ENCODE data around the gene SLC16A7.

SLC16A7 gene

DNA sequence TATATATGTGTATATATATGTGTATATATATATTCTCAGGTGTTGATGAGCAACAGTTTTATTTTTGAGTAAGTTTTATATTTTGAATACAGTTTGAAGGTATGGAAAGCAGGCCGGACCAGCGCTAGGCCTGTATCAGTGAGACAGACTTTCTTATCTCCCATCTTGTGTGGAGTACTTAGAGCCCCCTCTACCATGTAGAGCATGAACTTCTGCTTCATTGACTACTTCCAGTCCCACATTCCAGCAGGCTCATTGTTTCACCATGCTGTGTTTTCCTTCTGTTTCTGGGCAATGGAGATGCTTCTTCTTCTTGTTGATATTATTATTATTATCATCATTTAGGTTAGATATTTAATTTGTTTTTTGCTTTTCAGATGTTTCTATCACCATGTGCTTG lies 76.4 kb downstream of the SLC16A7 start:
- DNase-seq = no peak

DNA sequence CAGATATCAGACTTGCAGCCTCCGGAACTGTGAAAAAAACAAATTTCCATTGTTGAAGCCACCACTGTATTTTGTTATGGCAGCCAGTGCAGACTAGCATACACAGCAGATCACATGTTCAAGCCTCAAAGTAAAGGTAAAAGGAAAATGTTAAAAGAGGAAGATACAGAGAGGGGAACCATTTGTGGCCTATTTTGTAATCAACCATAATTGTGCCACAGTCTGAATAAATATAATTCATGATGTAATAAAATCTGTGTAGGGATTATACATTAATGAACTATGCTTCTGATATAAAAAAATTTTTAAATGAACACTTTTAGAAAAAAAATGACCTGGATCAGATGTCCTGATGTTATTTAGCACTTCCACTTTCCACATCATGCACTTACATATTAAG lies 79.6 kb downstream of the SLC16A7 start:
- DNase-seq = no peak

DNA sequence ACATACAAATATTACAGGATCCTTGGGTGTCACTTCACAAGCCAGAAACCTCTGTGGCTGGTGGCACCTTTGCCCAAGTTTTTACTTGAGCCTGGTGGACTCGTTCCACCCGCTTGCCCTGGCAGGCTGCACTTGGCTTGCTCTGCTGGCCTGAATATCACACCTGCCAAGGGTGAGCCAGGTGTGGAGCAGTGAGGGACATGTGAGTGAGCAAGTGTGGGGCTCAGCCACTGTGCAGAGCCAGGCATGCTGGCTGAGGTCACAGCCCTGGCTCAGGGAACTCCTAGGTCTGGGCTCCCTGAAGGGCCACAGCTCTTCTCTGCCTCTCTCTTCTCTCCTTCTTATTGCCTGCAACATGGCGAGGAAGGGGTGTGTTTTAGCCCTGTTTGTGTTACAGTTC lies 82.0 kb downstream of the SLC16A7 start:
- DNase-seq = no peak

DNA sequence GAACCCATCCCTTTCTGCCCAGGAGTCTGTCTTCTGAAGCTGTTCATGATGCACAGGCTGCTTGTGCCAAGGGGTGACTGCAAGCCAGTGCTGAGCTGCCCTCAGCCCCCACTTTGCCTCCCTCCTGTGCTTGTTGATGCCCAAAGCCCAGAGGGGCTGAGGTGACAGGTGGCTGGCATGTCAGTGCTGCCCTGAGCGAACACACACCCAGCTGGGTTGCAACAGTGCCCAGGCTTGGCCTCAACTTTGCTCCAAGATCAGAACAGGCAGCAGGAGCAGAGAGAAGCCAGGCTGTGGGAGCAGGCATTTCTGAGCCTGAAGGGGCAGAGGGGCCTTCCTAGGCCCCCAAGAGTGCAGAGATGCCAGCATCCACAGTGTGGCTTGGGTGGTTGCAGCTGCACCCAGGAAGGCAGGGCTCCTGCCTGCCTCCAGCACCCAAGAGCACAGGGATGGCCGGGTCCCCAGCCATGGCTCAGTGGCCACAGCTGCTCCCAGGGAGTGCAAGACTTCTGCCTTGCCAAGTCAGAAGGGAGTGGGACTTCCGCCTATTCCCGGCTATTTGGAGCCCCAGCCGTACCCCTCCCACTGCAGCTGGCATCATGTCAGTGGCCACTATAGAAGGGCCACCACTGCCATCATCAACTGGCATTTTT lies 83.1 kb downstream of the SLC16A7 start:
- no peak for DNase-seq

DNA sequence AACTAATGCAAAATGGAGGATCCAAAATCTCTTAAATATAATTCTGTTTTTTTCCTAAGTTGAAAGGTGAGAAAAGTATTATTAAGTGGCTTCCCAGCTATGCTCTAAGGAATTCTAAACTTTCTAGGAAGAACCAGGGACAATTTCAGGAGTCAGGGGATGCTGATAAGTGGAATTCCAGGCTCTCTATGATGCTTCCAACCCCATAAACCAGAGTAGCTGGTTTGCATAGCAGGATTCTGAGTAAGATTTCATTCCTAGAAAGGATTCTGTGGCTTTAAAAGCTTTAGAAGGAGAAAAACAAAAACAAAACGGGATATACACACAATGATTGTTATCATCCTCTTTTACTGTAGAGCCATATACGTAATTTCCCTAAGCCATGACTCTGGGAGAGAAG lies 93.9 kb downstream of the SLC16A7 start:
- DNase-seq = no peak

DNA sequence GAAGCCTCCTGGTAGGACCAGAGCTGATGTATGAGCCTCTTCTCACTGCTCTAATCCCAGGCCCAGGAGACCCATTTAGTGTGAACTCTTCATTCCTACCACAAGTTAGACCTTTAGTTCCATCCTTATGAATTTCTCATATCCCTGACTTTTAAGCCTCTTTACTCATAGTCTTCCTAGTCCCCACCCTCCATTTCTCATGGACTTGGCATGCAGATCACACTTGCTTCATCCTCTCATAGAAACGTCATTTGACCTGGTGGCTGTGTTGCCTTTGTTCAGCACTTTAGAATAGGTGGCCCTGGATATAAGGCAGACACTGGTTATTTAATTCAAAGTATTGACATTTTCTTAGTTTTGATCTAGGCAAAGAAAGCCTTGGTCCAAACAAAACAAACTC lies 99.5 kb downstream of the SLC16A7 start:
- DNase-seq = no peak

DNA sequence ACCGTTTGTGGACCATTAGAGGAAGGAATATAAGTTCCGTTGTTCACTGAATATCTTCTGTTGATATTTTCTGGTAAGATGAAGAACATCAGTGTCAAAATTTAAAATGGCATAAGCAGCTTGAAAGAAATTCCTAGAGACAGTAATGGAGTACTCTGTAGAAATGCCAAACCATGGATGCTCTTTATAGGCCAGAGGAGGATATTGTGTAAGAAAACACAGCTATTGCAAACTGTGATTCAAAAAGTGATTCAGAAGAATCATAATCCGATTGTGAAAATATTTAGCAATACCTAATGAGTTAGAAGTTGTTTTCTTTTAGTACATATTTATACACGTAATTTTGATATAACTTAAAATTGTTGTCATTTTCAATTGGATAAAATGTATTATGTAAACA lies 102.8 kb downstream of the SLC16A7 start:
- DNase-seq = no peak

DNA sequence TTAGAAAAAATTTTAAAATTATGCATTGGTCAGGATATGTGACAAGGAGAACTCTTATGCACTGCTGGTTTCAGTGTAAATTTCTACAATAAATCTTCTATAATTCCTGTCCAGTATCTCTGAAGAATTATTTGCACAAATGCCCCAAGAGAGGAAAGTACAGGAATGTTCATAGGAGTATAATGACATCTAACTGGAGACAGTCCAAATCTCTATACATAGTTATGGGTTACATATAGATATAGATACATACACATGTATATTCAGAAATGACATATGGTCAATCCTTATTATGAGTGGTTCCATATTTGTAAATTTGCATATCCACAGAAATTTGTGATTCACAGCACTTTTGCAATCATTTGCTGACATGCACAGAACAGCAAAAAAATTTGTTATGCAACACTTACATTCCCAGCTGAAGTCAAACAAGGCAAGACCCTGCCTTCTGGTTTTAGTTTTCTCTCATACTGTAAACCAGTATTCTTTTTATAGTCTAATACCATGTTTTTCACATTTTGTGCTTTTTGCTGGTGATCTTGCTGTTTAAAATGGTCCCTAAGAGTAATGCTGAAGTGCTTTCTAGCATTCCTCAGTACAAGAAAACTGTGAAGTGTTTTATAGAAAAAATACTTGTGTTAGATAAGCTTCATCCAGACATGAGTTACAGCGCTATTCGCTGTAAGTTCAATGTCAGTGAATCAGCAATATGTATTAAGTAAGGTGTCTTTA lies 103.8 kb downstream of the SLC16A7 start:
- DNase-seq = no peak

DNA sequence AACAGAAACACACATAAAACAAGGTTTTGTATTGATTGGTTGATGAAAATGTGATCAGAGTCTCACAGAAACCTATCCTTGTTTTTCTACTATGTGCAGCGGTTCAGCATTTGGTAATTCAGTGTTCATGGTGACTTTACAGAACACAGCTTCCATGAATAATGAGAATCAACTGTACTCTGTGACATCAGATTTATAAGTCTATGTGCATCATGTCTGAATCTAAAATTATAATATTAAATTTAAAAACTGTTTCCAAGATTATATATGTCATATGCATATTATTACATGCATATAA lies 104.3 kb downstream of the SLC16A7 start:
- DNase-seq = no peak

DNA sequence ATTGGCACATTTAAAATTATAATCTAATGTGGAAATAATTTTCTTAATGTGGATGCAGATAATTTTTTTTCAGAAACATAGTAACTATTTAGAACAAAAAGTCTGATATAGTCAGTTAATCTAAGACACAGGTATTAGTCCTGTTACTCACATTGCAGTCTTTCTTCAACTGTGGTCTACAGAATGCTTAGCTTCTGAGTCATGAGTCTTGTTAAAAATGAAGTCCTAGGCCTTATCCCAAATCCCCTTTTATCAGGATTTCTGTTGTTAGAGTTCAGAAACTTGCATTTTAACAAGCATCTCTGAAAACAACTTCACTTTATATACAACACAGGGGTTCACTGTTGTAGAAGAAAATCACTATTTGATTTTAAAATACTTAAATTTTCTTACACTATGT lies 112.2 kb downstream of the SLC16A7 start:
- no peak for DNase-seq

DNA sequence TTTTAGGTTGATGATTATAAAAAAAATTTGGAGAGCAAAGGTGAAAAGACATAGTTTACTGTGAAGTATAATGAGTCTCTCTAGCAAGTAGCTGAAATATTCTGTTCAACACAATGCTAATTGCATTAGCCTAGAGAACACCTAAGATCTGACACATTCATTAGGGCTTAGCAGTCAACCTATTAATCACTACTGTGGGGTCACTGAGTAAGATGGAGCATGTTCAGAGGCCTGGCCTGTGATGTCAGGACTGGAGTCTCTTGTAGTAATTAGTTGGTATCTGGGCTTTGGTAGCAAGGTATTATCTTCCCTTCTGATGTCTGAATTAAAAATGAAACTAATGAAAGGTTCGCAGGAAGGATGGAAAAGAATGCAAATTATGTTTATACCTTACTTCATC lies 112.7 kb downstream of the SLC16A7 start:
- no peak for DNase-seq

DNA sequence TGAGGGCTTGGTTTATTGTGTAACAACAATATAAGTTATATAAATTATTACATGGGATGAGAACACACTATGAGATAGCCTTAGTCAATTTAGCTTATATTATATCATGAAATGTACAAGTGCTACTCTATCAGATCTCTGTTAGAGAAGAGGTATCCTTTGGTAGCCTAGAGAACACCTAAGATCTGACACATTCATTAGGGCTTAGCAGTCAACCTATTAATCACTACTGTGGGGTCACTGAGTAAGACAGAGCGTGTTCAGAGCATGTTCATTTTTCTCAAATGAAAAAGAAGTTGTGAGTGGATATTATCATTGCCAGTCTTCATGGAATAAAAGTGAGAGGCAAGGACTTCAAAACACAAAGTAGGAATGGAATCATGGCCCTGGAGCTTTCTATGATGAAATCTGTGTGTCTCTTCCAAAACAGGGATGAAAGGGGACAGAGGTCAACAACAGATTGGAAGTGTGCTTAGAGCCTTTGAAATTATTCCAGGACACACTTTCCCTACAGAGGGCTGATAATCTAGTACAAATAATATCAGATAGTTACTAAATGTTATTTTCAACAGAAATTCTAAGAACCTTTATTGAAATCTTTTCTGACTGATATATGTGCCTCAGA lies 114.3 kb downstream of the SLC16A7 start:
- DNase-seq = no peak

DNA sequence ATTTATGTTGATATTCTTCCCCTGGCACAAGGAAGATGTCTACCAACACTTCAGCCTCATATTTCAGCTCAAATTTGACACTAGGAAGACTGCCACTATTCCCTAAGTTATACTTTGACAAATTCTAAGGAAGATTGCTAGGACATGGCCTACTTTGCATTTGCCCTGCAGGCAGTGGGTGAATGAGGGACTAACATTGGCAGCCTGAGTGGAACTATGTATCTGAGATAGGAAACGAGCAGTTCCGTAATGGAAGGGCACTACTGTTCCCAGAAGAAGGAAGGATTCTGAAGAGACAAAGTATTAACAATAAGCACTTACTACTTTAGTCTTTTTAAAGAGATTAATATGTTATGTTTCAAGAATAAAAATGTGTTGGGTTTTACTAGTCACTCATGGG lies 115.1 kb downstream of the SLC16A7 start:
- no peak for DNase-seq

DNA sequence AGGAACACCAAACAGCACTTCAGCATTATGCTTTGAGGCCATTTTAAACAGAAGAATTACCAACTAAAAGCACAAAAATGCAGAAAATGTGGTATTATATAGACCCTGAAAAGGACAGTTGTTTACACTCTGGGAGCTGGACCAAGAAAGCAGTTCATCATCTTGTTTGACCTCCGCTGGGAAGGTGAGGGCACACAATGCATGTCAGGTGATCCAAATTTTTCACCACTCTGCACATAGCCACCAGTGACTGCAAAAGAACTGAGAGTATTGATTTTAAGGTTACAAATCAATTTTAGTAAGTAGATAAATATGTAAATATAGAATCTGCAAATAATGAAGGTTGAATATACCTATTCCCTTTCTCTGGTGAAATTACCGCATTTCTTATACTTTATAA lies 119.6 kb downstream of the SLC16A7 start:
- DNase-seq = no peak

DNA sequence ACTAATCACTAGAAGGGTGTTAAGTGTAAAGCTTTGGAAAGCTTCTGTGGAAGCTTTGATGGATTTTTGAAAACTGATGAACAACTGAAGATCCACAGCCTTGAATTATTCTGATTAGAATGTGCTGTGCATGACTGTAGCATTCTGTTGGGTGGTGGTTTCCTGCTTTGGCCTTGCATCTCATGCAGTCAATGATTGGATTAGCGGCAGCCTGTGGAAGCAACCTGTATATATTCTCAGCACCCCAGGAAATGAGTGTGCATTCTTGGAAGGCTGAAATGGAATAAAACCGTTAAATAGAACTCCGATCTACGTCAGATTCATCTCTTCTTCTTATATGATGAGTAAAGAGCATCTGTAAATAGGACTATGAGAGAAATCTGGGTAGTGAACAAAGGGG lies 120.2 kb downstream of the SLC16A7 start:
- no peak for DNase-seq

DNA sequence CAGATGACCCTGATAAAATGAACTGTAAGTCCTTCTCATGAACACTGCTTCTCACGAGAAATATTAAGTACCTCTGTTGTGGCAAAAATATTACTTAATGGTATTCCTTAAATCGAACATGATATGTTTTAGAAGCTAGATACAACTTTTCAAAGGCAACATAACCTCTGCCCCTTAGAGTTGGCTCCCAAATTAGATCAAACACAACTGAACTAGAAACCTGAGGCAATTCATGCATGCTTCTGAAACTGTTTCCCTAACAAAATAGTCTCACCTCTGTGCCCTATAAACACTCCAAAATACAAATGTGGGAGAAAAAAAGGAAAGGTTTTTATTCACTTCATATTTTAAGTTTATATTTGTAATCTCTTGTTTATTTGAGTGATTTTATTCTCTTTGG lies 121.6 kb downstream of the SLC16A7 start:
- DNase-seq = no peak

DNA sequence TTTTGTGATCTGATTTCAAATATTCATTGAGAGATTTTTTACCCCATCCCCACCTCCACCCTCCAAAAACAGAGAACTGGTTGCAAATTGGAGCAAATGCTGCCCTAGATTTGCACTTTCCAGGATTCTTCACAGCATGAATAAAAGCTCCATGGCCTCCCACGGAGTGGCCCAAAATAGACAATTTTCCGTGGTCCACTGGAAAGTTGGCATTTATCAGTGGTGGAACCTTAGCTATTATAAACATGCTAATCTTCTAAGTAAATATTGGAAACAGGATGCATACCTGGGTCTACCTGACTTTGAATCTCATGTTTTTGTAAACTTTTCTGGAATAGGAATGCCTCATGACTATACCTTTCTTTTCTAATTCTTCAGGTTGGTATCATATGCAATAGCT lies 123.9 kb downstream of the SLC16A7 start:
- no peak for DNase-seq

DNA sequence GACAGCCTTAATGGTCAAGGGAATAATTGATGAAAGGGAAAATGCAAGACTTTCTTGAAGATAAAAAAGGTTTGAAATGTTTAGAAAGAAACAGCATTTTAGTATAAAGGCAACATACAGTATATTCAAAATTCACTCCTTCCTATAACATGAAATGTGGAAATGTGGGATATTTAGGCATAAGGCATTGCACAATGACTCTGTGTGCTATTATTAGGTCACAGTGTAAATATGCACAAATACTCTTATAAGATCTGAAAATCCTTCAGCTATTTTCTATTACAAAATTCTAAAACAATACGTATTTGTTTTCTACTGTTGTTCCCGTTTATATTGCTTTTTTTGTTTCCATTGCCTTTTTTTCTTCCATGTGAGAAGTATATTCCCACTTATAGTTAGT lies 127.7 kb downstream of the SLC16A7 start:
- DNase-seq = no peak

DNA sequence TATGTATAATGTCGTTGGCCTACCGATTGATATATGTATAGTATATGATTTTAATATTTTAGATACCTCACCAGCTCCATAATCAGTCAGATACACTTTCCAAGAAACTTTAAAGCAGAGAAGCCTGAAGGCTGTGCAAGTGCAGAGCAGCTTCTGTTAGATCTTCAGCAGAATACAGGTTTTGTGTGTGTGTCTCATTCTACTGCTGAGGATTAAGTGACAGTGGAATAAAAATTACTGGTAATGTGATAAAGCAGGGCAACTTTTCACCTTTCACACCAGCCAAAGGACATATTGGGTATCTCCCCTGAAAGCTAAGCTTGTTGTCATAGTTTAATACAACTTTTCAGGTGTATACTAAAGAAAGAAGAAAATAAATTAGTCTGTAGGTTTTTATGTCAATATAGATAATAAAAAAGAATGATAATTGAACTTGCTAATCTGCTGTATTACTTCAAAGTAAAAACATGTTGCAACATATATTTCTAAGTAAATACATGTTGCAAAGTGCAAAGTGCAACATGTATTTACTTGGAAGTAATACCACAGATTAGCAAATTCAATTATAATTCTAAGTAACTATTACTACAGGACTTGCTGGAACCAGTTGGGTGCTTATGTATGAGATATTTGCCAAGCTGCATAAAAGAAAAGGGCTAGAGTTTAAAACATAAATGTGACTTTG lies 128.3 kb downstream of the SLC16A7 start:
- no peak for DNase-seq

DNA sequence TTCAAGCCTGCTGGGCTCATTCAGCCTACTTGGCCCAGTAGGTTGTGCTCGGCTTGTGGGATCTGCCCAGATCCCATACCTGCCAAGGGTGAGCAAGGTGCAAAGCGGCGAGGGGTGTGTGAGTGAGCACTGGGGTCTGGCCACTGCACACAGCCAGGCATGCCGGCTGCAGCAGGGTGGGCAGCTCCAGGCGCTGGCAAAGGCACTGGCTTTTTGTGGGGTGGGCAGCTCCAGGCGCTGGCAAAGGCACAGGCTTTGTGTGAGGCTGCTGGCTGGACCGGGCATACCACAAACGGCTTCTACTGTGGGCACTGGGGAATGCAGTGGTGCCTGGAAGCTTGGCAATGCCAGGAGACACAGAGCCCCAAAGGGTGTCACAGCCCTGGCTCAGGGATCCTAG lies 137.4 kb downstream of the SLC16A7 start:
- DNase-seq = no peak

DNA sequence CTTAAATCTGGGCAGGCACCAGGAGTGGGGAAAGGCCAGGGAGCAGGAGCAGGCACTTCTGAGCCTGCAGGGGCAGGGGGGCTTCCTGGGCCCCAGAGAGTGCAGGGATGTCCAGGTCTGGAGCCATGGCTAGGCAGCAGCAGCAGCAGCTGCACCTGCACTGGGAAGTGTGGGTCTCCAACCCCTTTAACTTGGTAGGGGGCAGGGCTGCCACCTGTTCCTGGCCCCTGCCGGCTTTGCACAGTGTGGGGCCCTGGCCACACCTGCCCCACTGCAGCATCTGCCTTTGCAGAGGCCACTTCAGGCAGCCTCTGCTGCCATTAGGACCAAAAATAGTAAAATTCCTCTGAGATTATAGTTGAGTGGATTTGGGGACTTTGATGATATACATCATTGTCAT lies 138.5 kb downstream of the SLC16A7 start:
- DNase-seq = no peak

DNA sequence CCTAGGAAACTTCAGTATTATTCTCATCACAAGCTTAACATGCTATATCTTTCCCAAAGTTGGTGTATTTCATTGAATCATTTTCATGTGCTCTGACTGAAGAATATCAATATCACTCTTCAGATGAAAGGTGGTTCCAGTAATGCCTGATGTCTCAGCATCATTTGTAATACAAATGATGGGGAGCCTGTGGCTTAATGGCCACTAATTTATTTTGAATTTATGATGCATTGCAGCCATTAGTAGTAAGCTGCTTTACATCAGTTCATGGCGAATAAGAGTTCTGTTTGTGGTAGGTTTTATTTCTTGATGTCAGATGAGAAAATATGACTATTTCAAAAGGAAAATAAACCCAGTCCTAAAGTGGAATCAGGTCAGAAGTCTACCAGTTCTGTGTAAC lies 139.4 kb downstream of the SLC16A7 start:
- no peak for DNase-seq

DNA sequence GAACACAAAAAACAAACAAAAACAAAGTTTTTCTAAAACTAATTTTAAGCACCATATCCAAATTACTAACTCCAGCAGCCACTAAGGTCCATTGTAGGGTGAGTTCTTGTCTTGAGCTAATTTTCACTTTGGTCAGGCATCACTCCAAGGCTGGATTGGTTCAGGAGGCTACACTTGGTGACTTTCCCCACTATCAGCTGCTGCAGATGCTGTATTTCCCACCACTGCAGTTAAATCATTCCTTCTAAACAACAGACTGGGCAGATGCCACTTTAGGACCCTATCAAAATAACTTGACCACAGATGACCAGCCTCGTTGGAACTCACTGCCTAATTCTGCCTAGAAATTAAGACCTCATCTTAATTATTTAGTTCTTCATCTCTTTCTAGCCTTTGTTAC lies 140.5 kb downstream of the SLC16A7 start:
- DNase-seq = no peak

DNA sequence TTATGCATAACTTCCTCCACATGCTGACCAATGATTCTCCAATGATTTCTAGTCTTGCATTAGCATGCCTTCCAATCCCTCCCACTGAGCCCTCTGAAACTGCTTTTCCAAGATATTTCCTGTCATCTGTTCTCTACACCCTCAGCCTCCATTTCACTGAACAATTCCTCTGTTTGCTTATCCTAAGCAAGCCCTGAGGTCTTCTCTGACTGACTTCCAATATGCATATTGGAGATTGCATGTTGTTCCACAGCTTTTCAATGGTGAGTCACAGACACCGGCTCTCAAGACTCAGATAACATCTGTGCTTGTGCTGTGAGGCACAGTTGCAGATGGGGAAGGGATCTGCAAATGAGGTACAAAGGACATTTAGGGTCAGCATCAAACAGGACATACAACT lies 141.0 kb downstream of the SLC16A7 start:
- DNase-seq = no peak
